GM18867 (cell line): ENCODE results near the gene CYP3A5.
"Not testable (repeated sequence)": the region's sequence is repeated elsewhere in the genome, so short reads cannot be mapped to it uniquely, and the experiment has no call there.

Experiments
- ATAC-seq: cut with Tn5 transposase; IDR thresholded peaks from one replicate; pipeline ENCODE4 v1.9.1; 2021; ENCODE audit warnings: mild to moderate bottlenecking, moderate library complexity; ENCODE audit not compliant: unreplicated experiment

Gene CYP3A5

GRCh38 chr7:99643464-99643863 is 36.3 kb downstream of the CYP3A5 start:
- no peak for ATAC-seq

- ATAC-seq, result no peak
These were observed 37.8 kb downstream of the CYP3A5 start for GRCh38 chr7:99642027-99642426.

- ATAC-seq, result no peak
These were observed 40.5 kb downstream of the CYP3A5 start for GRCh38 chr7:99639267-99639666.

GRCh38 chr7:99638731-99639130 is 41.1 kb downstream of the CYP3A5 start:
- no peak for ATAC-seq

GRCh38 chr7:99637414-99637813 is 42.4 kb downstream of the CYP3A5 start:
- ATAC-seq, result not testable (repeated sequence)

- ATAC-seq, result no peak
These were observed 48.3 kb downstream of the CYP3A5 start for GRCh38 chr7:99631295-99632109.

GRCh38 chr7:99629643-99630042 is 50.2 kb downstream of the CYP3A5 start:
- ATAC-seq, result no peak

GRCh38 chr7:99628471-99629465 is 51.0 kb downstream of the CYP3A5 start:
- ATAC-seq, result no peak

GRCh38 chr7:99627513-99627912 is 52.3 kb downstream of the CYP3A5 start:
- ATAC-seq, result no peak

DNA sequence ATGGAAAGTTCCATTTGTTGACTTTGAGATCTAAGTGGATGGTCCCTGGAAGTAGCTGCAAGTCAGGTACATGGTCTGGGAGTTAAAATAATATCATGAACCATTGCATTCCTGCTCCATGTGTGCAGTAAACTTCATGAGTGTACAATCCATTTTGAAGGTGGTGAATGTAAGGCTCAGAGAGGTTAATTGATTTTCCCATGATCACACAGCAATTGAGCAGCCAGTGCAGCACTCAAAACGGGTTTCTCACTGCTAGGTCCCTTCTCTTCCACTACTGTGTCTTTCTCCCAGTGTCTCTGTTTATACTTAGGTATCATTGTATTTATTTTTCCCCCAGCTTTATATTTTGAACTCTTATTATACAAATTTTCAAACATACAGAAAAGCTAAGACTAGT is 53.1 kb downstream of the CYP3A5 start:
- no peak for ATAC-seq

DNA sequence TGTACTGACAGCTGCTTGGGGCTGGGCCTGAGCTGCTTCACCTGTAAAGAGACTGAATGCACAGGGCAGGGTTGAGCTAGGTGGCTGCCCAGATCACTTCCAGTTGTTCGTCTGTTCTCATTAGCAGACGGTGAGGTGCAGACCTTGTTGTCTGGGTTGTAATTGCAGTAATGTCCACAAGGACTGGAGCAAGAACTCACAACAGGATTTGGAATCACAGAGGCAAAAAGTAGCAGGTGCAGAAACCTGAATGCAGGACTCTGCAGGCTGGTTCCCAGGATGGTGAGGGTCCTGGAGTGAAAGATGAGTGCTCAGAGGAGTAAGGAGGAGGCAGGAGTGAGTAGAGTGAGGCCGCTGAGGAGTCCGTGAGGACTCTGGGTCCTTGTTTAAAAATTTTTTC is 53.8 kb downstream of the CYP3A5 start:
- no peak for ATAC-seq

GRCh38 chr7:99625321-99625720 is 54.5 kb downstream of the CYP3A5 start:
- ATAC-seq, result no peak

DNA sequence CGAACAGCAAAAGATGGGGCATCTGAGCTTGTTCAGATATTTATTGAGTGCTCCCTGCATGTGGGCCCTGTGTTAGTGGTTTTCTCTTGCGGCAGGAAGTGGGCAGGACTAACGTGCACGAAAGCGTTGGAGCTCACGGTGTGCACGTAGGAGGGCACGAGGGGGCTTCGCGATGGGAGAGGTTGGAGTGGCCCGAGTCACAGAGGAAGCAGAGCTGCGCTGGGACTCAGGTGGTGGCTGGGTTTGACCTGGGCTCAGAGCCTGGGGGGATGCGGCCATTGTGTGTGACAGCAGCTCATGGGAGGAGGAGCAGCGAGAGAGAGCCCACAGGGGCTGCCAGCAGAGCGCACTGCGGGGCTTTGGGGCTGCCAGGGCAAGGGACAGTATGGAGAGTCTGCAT is 55.3 kb downstream of the CYP3A5 start:
- ATAC-seq, result no peak

DNA sequence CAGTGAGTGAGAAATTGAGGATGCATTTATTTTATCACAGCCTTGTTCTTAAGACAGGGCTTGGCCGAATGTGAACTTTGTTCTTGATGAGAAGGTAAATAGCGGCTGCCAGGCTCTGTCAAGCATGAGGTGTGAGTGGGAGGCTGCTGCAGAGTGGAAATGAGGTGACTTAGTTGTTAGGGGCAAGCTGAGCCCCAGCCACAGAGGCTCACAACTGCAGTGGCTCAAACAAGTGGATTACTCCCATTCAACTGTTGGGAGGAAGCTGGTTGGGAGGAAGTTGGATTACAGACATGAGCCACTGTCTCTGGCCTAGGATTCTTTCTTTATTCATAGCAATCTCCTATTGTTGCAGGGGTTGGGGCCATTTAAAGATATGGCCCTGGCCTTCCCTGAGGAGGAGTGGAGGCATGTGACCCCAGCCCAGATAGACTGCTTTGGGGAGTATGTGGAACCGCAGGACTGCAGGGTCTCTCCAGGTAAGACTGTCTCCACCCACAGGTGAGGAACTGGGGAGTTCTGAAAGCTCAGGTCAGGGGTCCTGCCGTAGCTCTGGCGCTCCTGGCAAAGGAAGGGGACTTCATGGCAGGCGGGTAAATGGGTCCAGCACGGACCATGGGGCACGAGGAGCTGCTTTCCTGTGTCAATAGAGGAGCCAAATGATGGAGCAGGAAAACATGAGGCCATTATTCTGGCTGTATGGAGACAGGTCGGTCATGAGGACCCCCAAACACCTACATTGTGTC is 55.9 kb downstream of the CYP3A5 start:
- ATAC-seq, result no peak

- ATAC-seq, result no peak
These were observed 56.6 kb downstream of the CYP3A5 start for GRCh38 chr7:99623091-99623693.

GRCh38 chr7:99622596-99622995 is 57.2 kb downstream of the CYP3A5 start:
- ATAC-seq, result no peak

DNA sequence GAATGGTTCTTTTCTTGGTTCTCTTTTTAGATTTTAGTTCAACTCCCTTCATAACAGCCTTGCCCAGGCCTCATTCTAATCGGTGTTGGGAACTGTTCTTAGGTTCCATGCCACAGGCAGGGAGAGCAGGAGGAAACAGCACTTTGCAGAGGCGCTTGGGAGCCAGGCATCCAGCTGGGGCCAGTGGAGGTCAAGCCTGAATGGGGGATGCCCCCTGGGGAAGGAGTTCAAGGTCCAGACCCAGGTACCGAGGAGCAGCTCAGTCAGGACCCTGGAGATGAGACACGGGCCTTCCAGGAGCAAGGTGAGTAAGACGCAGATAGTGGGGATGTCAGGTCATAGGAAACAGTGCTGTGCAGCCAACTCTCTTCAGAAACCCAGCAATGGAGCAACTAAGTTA is 58.5 kb downstream of the CYP3A5 start:
- no peak for ATAC-seq

- ATAC-seq, result no peak
These were observed 60.1 kb downstream of the CYP3A5 start for GRCh38 chr7:99619571-99620130.

DNA sequence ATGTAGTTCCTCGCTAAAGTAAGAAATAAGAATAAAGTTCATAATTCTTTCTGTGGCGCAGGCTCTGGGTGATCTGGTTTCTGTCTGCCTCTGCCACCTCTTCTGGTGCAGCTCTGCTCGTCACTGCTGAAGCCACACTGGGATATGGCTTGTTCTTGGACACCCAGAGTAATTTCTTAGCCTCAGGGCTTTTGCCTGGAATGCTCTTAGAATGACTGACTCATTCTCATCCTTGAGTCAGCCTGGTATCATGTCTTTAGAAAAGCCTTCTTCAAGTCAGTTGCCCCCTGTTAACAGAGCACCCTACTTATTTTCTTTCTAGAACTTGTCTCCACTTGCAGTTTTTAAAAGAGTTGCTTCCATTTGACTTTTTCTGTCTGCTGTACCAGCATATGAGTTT is 61.1 kb downstream of the CYP3A5 start:
- no peak for ATAC-seq

- ATAC-seq, result no peak
These were observed 62.5 kb downstream of the CYP3A5 start for GRCh38 chr7:99617192-99617781.
